Epithelial cell of esophagus (primary cell): ENCODE data around the gene BTBD7.

Source experiments
- DNase-seq: peaks from one replicate; pipeline ENCODE4 v3.0.0; 2010; ENCODE audit warnings: low read depth
- H3K4me3 ChIP-seq: 2 replicates; pipeline ENCODE4 v1.5.1; 2011; ENCODE audit warnings: mild to moderate bottlenecking, low read length, control low read depth
- TF ChIP-seq, protein P1 (sequence below): IDR thresholded peaks from 2 replicates; pipeline ENCODE4 v1.5.1; 2011; ENCODE audit warnings: low read depth, mild to moderate bottlenecking, low read length, control low read depth, inconsistent platforms; ENCODE audit not compliant: insufficient read depth; ENCODE audit errors: missing control alignments

The BTBD7 gene

DNA sequence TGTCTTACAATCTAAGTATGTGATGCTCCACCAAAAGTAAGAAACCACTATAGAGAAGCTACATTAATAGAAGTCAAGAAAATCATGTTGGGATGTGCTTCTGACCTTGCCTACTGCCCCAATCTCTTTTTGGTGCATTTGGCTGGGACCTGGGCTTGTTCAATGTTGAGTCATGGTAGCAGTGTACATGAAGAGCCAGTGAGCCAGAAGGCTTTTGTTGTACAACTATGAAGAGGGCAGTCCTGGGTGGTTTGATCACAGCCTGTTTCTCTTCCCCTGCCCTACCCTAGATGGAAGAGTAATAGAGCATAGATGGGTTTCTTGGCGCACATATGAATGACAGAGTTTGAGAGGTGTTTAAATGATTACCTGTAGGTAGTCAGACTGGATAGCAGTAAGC, 69.4 kb downstream of the BTBD7 start:
- H3K4me3 ChIP-seq = no peak overlapping the region
- TF ChIP-seq, protein P1, sequence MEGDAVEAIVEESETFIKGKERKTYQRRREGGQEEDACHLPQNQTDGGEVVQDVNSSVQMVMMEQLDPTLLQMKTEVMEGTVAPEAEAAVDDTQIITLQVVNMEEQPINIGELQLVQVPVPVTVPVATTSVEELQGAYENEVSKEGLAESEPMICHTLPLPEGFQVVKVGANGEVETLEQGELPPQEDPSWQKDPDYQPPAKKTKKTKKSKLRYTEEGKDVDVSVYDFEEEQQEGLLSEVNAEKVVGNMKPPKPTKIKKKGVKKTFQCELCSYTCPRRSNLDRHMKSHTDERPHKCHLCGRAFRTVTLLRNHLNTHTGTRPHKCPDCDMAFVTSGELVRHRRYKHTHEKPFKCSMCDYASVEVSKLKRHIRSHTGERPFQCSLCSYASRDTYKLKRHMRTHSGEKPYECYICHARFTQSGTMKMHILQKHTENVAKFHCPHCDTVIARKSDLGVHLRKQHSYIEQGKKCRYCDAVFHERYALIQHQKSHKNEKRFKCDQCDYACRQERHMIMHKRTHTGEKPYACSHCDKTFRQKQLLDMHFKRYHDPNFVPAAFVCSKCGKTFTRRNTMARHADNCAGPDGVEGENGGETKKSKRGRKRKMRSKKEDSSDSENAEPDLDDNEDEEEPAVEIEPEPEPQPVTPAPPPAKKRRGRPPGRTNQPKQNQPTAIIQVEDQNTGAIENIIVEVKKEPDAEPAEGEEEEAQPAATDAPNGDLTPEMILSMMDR = no peak
- peak; percentile 53 for DNase-seq

- TF ChIP-seq, protein P1 = no peak
- peak; percentile 81 for DNase-seq
- H3K4me3 ChIP-seq = no peak overlapping the region
Measured at GRCh38 chr14:93262446-93262845, 70.4 kb downstream of the BTBD7 start.

GRCh38 chr14:93249128-93249831, 83.6 kb downstream of the BTBD7 start:
- H3K4me3 ChIP-seq = no peak overlapping the region
- DNase-seq = no peak
- TF ChIP-seq, protein P1 = no peak

DNA sequence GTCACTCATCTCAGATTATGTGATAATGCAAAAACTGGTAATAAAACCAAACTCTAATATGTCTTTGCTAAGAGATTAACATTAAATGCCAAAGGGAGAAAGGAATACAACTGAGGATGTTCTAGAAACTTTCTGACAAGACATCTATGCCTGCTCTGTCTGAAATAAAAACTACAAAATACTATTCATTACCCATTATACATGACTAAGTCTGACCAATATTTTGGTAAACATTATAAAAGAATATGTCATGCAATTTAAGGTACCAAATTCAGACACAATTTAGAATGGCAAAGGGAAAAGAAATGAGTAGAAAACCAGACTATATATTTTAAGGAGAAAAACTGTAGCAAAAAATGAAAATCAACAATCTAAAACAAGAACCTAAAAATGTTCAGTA, 86.3 kb downstream of the BTBD7 start:
- H3K4me3 ChIP-seq = no peak overlapping the region
- TF ChIP-seq, protein P1 = no peak
- no peak for DNase-seq

DNA sequence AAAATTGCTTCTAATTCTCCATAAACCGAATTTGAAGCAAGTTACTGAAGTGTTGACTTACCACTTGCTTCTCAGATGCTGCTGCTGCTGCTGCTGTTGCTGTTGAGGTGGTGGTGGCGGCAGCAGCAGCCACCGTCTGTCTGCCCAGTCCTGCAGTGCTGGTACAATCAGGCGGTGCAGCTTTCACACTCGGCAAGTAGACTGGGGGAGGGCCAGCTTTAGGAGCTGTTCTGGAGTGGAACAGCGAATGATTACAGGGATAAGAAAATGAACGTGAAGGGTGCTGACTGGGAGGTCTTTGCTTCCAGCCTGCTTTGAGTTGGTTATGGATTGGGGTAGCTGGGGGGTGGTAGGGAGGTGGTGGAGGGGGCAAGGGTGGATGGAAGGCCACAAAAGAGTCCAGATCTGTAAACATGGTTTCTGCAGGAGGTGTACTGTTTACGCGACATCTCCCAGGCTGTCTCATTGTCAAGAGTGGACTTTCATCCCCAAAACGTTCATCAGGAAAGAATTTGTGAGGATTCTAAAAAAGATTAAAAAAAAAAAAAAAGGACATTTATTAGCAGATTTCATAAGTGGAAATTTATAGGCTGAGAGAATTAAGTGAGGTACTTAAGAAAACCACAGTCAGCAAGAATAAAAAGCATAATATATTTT, 86.9 kb downstream of the BTBD7 start:
- no peak overlapping the region for H3K4me3 ChIP-seq
- DNase-seq = no peak
- TF ChIP-seq, protein P1 = no peak

DNA sequence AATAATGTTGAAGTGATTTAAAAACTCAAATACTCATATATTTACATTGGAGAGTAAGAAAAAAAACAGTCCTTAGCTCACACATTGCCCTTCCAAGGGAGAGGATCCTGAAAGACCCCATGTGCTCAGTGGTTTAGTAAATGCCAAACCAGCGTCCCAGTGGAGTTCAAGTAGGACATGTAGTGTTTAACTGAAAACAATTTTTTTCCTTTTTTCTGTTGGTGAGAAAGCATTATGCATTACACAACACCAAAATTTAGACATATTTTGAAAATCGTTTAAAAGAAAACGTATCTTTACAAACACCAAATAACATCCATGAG, 92.2 kb downstream of the BTBD7 start:
- TF ChIP-seq, protein P1 = no peak
- DNase-seq = no peak
- H3K4me3 ChIP-seq = no peak overlapping the region

GRCh38 chr14:93239869-93240677, 92.8 kb downstream of the BTBD7 start:
- no peak overlapping the region for H3K4me3 ChIP-seq
- peak; percentile 83 for DNase-seq
- TF ChIP-seq, protein P1 = no peak
